ENCODE measurements around the gene DDX47. TPM values are rescaled to one million over a fixed set of nuclear protein-coding genes. Genes with fewer than 3 reads are reported as not detected.

DDX47 gene
- total RNA-seq, 6 donors from 2014 or later, result 34.0 to 64.0 (median 45.2) TPM

DNA sequence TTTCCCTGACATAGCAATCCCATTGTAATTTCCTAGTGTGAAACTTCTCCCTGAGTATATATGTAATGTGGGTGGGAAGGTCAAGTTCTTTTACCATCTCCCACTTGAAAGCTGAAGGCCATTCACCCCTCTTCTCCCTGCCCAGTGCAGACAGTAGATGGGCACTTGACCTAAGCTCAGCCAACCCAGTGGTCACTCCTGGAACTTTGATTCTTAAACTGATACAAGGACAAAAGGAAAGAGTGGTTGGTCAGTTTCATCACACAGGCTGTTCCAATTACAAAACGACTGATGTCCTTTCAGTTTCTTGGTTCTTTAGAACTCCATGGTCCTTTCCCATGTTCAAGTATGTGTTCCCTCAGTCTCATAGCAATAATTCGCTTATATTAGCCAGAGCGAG lies 36.1 kb upstream of the DDX47 start:
- Histone ChIP-seq H3K36me3 (no peaks in the 10 kb centered on the region), H3K27ac (no peak overlapping the region), H3K27me3 (no peaks in the 10 kb centered on the region), H3K4me1 (peaks cover 12 to 17% (median 16%) of the 10 kb centered on the region in 4 donors), H3K4me3 (no peak overlapping the region), H3K9me3 (no peaks in the 10 kb centered on the region)
- 75 to 77% methylated on average over 3 of the region's 3 CpGs for WGBS, 2 donors
- ATAC-seq (ENCODE audit: low FRiP score in 2 of 2), result peak in 1 of 2 donors; percentile 43
- TF ChIP-seq, protein P1, sequence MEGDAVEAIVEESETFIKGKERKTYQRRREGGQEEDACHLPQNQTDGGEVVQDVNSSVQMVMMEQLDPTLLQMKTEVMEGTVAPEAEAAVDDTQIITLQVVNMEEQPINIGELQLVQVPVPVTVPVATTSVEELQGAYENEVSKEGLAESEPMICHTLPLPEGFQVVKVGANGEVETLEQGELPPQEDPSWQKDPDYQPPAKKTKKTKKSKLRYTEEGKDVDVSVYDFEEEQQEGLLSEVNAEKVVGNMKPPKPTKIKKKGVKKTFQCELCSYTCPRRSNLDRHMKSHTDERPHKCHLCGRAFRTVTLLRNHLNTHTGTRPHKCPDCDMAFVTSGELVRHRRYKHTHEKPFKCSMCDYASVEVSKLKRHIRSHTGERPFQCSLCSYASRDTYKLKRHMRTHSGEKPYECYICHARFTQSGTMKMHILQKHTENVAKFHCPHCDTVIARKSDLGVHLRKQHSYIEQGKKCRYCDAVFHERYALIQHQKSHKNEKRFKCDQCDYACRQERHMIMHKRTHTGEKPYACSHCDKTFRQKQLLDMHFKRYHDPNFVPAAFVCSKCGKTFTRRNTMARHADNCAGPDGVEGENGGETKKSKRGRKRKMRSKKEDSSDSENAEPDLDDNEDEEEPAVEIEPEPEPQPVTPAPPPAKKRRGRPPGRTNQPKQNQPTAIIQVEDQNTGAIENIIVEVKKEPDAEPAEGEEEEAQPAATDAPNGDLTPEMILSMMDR (IDR thresholded peaks at IDR 0.05), result no peak
- TF ChIP-seq EP300 (IDR thresholded peaks at IDR 0.05) (no peak), POLR2AphosphoS5 (IDR thresholded peaks at IDR 0.05) (no peak), POLR2A (IDR thresholded peaks at IDR 0.05) (no peak)
- DNase-seq, result no peak

DNA sequence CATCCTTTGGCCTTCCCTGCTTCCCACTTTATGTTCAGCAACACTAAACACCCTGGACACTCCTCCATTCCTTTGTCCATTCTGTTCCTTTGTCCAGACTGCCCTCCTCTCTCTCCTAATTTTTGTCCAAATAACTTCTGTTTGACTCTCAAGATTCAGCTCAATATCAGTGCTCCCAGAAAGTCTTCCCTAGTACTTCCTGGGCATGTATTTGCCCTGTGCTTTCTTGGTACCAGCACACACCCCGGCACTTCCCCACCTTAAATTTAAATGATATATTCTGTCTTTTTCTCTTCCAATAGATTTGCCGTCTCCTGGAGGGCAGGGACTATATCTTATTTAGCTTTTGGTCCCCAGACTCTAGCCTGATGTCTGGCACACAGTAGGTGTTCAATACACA lies 34.1 kb upstream of the DDX47 start:
- TF ChIP-seq, protein P1 (IDR thresholded peaks at IDR 0.05), result no peak
- no peak for TF ChIP-seq POLR2AphosphoS5 (IDR thresholded peaks at IDR 0.05)
- no peak for TF ChIP-seq POLR2A (IDR thresholded peaks at IDR 0.05)
- TF ChIP-seq EP300 (IDR thresholded peaks at IDR 0.05), result no peak
- no peak for ATAC-seq (ENCODE audit: low FRiP score in 2 of 2)
- H3K36me3 ChIP-seq, result no peaks in the 10 kb centered on the region
- no peaks in the 10 kb centered on the region for H3K9me3 ChIP-seq
- H3K4me1 ChIP-seq, result peaks cover 12 to 17% (median 16%) of the 10 kb centered on the region in 4 donors
- H3K27ac ChIP-seq, result peak overlapping the region in 1 of 4 donors; percentile 18
- no peak overlapping the region for H3K4me3 ChIP-seq
- DNase-seq, result no peak
- H3K27me3 ChIP-seq, result no peaks in the 10 kb centered on the region
- 80 to 88% methylated on average over 2 of the region's 2 CpGs for WGBS, 2 donors

DNA sequence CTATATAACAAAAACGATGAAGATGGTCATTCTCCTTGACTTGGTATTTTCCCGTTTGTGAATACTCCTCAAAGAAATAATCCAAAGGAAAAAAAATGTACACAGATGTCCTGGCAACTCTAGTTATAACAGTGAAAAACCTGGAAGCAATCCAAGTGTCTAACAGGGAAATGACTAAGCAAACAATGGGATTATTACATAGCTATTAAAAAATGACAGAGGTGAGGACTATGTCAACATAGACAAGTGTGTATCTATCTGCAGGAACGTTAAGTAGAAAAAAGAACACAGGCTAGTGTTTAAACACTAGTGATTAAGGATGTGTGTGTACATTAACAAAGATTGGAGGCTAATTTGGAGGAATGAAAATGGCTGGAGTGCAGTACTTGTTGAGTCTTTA lies 33.6 kb upstream of the DDX47 start:
- no peaks in the 10 kb centered on the region for H3K27me3 ChIP-seq
- no peaks in the 10 kb centered on the region for H3K9me3 ChIP-seq
- peak overlapping the region in 1 of 4 donors; percentile 18 for H3K27ac ChIP-seq
- H3K4me3 ChIP-seq, result no peak overlapping the region
- WGBS, 2 donors, result 15 to 28% methylated on average over 3 of the region's 3 CpGs
- H3K36me3 ChIP-seq, result no peaks in the 10 kb centered on the region
- no peak for TF ChIP-seq POLR2A (IDR thresholded peaks at IDR 0.05)
- peak in 2 of 4 donors; percentile 55 to 90 for TF ChIP-seq EP300 (IDR thresholded peaks at IDR 0.05)
- TF ChIP-seq POLR2AphosphoS5 (IDR thresholded peaks at IDR 0.05), result no peak
- TF ChIP-seq, protein P1 (IDR thresholded peaks at IDR 0.05), result no peak
- DNase-seq (no peak), ATAC-seq (ENCODE audit: low FRiP score in 2 of 2) (peak; percentile 36 to 59)
- H3K4me1 ChIP-seq, result peaks cover 12 to 17% (median 16%) of the 10 kb centered on the region in 4 donors

DNA sequence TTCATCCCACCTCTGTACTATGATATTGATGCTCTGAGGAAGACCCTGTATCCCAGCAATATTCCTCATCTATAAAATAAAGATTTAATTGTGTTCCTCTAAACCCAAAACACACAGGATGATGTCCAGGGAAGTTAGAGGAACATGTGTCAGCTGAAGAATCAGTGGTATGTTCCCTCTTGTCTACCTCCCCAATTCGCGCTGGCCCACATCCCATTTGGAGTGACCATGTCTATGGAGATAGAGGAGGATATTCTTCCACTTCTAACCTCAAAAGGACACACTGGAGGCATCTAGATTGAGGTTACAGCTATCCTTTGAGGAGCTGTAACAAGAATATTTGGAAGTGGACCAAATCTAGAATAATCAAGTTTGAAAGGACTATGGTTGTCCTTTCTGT lies 29.0 kb upstream of the DDX47 start:
- TF ChIP-seq EP300 (IDR thresholded peaks at IDR 0.05), result no peak
- no peak for TF ChIP-seq POLR2AphosphoS5 (IDR thresholded peaks at IDR 0.05)
- no peak for TF ChIP-seq POLR2A (IDR thresholded peaks at IDR 0.05)
- TF ChIP-seq, protein P1 (IDR thresholded peaks at IDR 0.05), result no peak
- Histone ChIP-seq H3K9me3 (no peaks in the 10 kb centered on the region), H3K36me3 (no peaks in the 10 kb centered on the region), H3K27ac (peak overlapping the region in 3 of 4 donors; percentile 68 to 90 (median 71)), H3K27me3 (no peaks in the 10 kb centered on the region), H3K4me1 (peaks cover 27 to 40% (median 34%) of the 10 kb centered on the region in 4 donors), H3K4me3 (no peak overlapping the region)
- WGBS, 2 donors, result 98 to 100% methylated on average over 2 of the region's 2 CpGs
- no peak for DNase-seq
- ATAC-seq (ENCODE audit: low FRiP score in 2 of 2), result no peak
